ENCODE data around the gene NIT2.

- TF ChIP-seq CTCF (IDR thresholded peaks at IDR 0.05) (no peak), POLR2A (IDR thresholded peaks at IDR 0.05) (no peak)
Measured at GRCh38 chr3:100334488-100335351, at the start of gene NIT2.
